GM19328 (cell line): ENCODE data around the gene BACH2.
"Not testable (repeated sequence)": the region's sequence is repeated elsewhere in the genome, so short reads cannot be mapped to it uniquely, and the experiment has no call there.

Experiments used
- ATAC-seq: cut with Tn5 transposase; IDR thresholded peaks from one replicate; pipeline ENCODE4 v1.9.1; 2021; ENCODE audit warnings: mild to moderate bottlenecking, moderate library complexity; ENCODE audit not compliant: unreplicated experiment

Gene BACH2

DNA sequence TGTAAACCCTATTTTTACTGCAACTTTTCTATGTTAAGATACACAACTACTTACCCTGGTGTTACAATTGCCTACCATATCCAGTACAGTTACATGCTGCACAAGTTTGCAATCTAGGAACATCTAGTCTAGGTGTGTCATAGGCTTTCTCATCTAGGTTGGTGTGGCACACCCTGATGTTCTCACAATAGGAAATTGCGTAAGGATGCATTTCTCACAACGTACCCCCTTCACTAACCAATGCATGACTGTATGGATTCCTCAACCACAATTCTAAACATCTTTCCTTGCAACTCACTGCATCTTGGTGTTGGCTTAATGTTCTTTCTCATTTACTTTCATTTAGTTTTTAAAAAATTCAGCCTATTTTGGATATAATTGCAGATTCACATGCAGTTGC is 370.8 kb downstream of the BACH2 start:
- ATAC-seq = no peak

DNA sequence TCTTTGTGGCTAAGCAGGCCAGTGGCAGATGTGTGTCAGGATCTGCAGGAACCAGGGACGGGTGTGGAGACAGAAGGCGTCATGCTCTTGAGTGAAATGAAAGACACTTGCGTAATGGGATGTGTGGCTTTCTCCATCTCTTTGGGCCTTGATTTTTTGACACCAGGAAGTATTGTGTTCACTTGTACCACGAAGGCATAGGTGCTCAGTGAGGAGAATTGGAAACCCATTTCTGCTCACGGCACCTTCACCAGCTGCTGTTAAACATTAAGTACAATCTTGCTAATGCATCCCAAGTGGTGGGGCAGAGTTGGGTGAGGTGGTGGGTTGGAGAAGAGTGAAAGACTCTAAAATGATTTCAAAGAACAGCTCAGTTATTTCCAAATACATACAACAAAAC is 372.4 kb downstream of the BACH2 start:
- ATAC-seq = no peak

DNA sequence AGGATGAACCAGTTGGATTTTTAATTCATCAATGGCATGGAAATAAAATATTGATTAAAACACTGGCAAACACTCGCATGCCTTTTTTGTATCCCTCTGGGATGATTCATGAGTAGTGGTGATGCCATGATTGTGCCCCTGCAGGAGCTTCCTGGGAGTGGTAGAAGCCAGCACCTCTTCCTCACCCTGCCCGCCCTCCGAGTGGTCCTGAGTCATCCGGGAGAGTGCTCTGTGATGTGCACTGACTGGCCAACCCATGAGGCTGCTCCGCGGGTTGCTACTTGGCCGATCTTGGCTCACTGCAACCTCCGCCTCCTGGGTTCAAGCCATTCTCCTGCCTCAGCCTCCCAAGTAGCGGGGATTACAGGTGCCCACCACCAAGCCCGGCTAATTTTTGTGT is 375.0 kb downstream of the BACH2 start:
- ATAC-seq = no peak

DNA sequence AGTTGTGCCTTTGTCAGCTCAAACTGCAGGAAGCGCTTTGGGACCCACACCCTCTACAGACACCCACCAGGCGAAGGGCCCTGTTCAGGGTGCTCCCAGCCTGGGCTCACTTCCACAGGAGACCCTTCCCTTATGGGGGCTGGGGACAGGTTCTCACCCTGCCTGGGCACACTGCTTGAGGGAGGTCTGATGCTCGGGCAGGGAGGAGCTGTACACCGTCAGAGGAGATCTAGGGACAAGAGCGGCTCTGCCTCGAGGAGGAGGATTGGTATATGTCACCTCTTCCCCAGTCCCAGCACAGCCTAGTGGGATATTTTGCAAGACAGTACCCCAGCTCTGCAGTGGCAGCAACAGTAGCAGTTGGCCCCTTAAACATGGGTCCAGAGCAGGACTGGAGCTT is 375.4 kb downstream of the BACH2 start:
- no peak for ATAC-seq

DNA sequence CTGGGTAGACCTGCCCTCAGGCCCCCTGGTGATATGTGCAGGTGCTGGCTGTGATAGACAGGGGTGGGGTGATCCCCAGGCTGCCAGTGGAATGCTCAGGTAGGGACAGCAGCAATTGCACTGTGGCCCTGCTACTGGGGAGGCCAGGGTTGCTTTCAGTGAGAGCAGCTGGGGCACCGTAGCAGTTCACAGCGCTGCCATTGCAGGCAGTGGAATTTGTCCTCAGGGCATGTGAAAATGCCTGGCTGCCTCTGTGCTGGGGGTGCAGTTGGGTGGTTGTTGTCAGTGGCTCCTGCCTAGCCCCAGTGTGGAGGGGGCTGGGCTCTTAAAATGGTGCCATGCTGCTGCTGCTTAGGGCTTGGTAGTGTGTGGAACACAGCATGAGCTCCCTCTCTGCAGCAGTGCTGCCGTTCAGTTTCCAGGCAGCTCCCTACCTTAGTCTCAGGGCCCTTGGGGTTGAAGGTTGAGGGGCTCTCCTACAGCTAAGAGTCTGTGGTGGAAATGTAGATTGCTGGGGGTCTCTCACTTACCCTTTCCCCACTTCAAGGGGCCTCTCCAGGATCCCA is 378.8 kb downstream of the BACH2 start:
- no peak for ATAC-seq

DNA sequence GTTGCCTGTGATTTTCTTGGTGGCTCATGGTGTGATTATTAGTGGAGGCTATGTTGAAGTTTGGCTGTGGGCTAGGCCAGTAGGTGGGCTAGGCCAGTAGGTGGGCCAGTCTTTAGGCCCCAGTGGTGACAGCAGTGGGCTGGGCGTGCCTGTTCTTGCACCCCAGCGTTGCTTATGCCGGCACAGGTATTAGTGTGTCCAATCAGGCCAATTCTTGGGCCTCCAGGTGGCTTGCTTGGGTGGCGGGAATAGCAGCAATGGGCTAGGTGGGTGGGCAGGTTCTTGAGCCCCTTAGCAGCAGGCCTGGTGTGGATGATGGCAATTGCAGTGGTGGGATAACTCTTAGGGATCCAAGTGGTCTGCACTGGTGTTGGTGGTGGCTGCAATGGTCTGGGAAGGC is 379.4 kb downstream of the BACH2 start:
- no peak for ATAC-seq

DNA sequence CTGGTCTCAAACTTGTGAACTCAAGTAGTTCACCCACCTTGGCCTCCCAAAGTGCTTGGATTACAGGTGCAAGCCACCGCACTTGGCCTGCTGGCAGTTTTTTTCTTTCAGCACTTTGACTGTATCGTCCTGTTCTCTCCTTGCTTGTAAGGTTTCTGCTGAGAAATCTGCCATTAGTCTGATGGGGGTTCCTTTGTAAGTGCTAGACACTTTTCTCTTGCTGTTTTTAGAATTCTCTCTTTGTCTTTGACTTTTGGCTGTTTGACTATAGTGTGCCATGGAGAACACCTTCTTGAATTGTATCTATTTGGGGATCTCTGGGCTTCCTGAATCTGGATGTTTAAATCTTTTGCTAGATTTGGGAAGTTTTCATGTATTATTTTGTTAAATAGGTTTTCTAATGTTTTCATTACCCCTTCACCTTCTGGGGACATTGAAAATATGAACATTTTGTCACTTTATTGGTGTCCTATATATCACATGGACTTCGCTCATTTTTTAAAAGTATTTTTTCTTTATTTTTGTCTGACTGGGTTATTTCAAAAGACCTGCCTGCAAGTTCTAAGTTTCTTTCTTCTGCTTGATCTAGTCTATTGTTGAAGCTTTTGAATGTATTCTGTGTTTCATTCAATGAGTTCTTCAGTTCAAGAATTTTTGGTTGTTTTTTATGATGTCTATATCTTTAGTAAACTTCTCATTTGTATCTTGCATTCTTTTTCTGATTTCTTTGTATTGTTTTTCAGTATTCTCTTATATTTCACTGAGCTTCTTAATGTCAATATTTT is 380.3 kb downstream of the BACH2 start:
- ATAC-seq = no peak

DNA sequence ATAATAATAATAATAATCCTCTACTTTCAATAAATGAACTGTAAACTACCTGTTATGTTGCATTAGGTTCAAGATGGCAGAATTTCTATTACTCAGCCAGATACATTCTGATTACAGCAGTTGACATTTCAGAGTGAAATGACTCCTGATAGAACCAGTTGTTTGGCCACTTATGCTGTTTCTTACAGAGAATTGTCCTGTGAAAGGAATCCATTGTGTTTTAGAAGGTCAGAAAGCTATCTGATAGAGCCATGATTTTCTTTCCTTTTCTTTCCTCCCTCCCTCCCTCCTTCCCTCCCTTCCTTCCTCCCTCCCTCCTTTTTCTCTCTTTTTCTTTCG is 385.8 kb downstream of the BACH2 start:
- no peak for ATAC-seq

DNA sequence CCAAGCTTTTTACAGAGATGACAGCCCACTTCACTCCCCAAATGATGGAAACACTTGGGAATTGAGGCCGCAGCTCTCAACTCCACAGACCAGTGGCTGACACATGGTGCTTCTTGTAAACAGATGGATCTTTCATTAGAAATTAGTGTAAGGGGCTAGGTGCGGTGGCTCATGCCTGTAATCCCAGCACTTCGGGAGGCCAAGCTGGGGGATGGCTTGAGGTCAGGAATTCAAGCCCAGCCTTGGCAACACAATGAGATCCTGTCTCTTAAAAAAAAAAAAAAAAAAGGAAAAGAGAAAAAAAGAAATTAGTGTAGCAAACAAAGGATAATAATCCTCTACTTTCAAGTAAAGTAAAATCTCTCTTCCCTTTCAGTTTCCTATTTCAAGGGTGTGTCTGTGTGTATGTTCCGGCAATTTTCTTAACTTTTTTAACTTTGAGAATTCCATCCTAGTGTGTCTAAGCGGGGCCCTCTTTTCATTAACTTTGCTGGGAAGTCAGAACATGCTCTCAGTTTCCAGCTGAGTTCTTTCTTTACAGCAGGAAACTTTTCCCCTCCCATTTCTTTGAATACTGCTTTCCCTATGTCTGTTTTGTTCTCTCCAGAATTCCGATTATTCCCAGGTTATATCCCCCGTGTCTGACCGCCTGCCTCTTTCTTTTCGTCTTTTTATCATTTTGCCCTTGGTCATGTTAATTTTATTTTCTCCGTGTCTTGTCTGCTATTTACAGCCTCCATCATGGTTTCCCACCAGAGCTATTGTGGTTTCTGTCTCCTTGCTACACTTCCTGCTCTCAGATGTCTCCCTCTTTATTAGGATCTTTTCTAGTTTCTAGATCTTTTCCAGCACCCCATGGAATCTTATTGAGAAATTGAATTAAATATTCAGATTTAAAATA is 386.4 kb downstream of the BACH2 start:
- not testable (repeated sequence) for ATAC-seq

DNA sequence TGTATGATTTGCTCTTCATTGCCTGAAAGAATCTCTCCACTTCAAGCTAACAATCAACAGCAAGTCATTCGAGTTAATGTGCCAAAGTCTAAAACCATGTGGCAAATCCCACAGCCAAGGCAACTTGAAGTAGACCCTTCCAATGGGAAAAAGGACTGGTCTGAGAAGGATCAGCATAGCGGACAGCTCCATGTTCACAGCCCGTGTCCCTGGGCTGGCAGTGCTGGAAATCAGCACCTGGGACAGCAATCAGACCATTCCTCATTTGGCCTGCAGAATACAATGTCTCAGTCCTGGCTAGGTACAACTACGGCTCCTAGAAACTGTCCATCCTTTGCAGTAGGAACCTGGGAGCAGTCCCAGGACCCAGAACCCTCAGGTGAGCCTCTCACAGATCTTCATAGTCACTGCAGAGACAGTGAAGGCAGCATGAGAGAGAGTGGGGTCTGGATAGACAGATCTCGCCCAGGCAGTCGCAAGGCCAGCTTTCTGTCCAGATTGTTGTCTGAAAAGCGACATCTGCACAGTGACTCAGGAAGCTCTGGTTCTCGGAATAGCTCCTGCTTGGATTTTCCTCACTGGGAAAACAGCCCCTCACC is 401.3 kb downstream of the BACH2 start:
- ATAC-seq = no peak

DNA sequence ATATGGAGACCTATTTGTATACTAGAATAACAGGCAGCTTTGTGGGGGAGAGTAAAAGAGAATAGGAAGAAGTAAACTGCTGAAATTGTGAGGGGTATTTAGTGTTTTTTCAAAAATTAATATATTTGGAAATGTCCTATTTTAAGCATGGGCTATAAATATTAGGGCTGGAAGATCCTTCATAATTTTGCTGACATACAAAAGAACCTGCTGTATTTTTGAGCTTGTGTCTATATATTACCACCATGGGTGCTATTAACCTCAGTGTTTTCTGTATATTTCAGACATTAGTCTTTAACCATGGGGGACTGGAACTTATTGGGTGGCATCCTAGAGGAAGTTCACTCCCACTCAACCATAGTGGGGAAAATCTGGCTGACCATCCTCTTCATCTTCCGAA is 402.5 kb downstream of the BACH2 start, which contains the start of gene GJA10:
GJA10 (plus strand) TSS at position 301 of the 400 bp plus-strand sequence; CDS start at position 301, 0 bp downstream.
- ATAC-seq = no peak

DNA sequence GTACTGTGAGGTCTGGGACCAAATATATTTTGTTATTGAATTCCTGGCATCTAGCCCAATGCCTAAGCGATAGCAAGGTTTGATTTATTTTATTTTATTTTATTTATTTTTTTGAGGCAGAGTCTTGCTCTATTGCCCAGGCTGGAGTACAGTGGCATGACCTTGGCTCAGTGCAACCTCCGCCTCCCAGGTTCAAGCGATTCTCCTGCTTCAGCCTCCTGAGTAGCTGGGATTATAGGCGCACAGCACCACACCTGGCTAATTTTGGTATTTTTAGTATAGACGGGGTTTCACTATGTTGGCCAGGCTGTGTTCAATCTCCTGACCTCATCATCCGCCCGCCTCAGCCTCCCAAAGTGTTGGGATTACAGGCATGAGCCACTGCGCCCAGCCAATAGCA is 404.1 kb downstream of the BACH2 start:
- ATAC-seq = not testable (repeated sequence)

DNA sequence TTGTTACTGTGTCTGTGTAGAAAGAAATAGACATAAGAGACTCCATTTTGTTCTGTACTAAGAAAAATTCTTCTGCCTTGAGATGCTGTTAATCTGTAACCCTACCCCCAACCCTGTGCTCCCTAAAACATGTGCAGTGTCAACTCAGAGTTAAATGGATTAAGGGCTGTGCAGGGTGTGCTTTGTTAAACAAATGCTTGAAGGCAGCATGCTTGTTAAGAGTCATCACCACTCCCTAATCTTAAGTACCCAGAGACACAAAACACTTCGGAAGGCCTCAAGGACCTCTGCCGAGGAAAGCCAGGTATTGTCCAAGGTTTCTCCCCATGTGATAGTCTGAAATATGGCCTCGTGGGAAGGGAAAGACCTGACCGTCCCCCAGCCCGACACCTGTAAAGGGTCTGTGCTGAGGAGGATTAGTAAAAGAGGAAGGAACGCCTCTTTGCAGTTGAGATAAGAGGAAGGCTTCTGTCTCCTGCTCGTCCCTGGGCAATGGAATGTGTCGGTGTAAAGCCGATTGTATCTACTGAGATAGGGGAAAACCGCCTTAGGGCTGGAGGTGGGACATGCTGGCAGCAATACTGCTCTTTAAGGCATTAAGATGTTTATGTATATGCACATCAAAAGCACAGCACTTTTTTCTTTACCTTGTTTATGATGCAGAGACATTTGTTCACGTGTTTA is 405.7 kb downstream of the BACH2 start:
- not testable (repeated sequence) for ATAC-seq

DNA sequence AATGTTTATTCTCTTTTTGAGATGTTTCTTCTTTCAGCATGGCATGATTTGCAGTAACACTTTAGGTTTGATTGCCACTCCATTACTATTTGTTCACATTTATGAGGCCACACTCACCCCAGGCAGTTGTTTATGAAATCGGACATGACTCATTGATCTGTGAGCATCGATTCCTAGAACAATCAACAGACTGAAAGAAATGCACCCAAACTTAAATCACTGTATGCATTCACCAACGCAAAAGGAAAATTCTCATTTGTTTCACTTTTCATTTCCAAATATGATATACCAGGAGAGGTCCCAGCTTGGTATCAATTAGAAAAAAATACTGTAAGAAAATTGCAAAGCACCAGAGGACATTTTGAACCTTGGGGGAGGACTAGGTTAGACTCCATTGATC is 407.8 kb downstream of the BACH2 start:
- no peak for ATAC-seq

DNA sequence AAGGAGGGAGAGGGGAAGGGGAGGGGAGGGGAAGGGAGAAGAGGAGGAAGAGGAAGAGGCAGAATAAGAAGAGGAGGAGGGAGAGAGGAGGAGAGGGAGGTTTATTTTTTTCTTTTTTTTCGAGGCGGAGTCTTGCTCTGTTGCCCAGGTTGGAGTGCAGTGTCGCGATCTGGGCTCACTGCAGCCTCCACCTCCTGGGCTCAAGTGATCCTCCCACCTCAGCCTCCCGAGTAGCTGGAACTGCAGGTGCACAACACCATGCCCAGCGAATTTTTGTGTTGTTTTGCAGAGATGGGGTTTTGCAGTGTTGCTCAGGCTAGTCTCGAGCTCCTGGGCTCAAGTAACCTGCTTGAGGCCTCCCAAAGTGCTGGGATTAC is 408.5 kb downstream of the BACH2 start:
- ATAC-seq = no peak

DNA sequence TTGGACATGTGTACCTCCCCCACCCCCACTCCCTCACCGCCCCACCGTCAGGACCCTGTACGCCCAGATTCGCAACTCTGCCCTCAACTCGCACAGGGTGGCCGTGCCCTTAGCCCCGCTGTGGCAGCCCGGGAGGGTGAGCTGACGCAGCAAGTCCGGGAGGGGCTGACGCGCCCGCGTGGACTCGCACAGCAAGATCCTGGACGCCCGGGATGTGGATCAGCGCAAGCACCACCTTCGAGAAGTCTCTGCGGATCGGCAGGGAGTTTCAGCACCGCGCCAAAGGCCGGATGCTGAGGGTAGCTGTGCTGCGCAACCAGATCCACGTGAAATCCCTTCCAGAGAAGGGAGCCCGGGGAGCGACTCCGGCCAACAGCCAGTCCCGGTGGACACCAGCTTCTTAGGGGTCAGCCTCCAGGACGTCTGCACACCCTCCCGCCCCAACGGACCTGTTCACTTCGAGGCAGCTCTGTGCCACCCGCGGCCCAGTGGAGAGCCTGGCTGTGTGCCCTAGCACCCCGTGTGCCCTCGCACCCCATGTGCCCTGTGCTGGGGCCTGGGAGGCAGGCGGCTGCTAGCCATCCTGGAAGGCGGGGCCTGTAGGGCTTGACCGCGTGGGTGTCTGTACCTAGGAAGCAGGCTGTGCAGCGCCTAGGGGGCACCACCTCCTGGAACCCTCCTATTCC is 409.0 kb downstream of the BACH2 start:
- ATAC-seq = no peak

DNA sequence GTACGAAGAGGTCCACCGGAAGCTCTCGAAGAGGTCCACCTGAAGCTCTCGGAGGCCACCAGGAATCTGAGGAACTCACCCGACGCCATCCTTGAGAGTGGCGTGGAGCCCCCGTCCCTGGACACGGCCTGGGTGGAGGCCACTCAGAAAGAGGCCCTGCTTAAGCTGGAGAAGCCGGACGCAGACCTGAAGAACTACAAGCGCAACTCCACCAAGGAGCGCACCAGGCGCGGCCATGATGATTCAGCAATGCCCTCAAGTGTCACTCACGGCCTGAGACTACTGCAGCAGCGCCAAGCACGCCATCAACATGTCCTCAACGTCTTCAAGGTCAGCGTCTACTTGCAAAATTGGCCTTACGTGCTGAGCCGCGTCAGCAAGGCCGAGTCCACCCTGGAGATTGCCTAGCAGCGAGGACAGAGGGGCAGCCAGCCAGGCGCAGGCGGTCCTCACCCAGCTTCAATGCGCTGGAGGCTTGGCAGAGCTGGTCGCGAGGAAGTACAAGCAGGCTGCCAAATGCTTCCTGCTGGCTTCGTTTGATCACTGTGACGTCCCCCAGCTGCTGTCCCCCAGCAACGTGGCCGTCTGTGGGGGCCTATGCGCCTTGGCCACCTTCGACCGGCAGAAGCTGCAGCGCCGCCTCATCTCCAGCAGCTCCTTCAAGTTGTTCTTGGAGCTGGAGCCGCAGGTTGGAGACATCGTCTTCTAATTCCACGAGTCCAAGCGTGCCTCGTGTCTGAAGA is 410.1 kb downstream of the BACH2 start:
- no peak for ATAC-seq
